Measurements from ENCODE around the gene RAD52.

RAD52 gene

DNA sequence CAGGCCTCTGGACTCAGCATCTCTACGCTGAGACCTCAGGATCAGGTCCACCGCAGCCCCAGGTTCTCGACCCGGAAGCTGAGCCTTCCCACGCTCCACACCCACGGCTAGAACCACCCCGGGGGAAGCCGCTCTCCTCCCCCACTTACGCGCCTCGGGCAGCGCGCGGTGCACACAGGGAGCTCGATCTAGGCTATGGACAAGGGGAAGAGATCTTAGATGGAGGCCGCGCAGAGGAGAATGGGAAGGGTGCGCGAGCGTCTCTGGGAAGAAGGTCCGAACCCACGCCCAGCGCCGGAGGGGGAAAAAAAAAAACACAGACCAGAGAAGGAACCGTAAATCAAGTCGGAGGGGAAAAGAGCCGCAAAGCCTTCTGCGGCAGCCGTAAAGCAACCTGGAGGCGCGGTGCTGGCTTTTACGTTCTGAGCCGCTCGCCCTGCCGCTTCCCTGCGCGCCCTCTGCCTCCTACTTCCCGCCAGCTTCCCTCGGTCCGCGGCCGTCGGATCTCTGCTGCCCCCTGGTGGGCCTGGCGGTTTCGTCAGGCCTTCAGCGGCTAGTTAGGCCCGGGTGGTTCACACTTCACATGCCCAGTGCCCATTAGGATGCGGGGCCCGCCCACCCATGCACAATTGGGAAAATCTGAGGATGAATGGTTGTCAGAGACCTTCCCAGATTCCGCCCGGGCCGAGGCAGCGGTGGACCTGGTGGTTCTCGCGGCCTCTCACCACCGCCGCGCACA is at the start of gene RAD52:
RAD52 (minus strand) TSS at position 242 of the 739 bp plus-strand sequence. CDS start 16,636 bp downstream, outside the sequence.
- peak; percentile 98 to 99 for DNase-seq

DNA sequence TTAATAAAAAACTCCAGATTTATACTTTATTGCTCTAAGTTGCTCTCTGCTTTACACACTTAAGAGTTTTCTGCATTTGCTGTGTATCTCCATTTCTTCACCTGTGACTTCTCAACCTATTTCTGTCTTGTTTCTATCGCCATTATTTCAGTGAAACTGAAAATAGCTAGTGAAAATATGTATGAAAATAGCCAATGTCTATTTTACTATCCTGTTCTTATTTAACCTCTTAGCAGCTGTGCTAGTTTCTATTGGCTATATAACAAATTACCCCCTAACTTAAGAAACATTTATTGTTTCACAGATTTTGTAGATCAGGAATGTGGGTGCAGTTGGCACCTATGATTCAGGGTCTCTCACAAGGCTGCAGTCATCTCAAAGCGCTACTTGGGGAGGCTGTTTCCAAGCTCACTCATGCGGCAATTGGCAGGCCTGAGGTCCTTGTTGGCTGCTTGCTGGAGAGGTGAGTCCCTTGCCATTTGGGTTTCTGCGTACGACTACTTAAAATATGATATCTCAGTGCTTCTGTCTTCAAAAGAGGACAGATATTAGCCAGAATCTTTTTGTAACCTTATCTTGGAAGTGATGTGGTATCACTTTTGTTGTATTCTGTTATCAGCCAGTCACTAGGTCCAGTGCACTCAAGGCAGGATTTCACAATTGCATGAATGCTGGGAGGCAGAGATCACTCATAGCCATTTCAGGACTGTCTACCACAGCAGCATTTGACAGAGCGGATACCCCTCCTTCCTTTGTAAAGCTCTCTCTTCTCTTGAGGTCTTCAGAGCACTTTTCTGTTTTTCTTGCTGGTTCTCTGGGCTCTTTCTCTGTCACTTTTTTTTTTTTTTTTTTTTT is 48.8 kb upstream of the RAD52 start:
- DNase-seq, result no peak

DNA sequence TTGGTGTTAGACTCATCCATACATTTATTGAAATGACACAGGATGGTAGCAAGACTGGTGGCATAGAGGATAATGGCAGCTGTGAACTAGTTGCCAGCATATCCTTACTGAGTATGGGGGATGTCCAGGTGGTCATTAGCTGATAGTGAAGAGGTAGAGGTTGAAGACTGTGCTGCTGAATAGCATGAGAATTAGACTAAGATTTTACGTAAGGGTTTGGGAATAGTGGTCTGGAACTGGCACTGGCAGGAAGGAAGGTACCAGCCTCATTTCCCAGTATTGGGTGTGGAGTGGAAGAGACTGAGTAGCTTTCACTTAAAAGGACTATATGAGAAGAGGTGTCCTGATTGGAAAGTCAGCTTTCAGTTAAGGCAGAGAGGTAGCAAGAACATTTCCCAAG is 48.0 kb upstream of the RAD52 start:
- no peak for DNase-seq

DNA sequence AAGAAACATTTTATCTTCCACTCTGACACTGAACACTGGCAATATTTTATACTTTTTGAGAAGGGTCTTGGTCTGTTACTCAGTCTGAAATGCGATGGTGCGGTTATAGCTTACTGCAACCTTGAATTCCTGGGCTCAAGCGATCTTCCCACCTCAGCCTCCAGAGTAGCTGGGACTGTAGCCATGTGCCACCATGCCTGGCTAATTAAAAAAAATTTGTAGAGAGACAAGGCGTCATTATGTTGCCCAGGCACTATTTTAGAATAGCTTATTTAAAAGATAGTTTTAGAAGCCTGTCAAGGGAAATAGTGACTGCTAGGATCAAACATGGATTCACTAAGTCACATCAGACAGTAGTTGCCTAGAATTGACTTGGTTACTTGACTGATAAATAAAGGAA is 47.4 kb upstream of the RAD52 start:
- DNase-seq, result no peak

DNA sequence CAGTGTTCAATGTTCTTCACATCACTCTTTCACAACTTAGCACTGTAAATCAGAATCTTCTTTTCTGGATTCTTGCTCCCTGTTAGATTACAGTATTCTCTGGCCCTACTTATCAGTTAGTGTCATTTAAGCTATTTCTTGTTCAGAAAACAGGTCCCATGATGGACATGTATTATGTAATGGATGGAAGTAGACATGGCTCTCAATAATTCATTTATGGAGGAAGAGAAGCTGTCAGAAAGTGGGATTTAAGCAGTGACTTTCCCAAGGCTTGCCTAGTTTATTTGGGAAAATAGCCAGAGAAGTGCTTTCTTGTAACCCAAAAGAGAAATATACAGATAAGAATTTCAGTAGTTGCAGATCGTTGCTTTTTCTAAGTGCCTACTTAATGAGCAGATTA is 43.2 kb upstream of the RAD52 start:
- no peak for DNase-seq

DNA sequence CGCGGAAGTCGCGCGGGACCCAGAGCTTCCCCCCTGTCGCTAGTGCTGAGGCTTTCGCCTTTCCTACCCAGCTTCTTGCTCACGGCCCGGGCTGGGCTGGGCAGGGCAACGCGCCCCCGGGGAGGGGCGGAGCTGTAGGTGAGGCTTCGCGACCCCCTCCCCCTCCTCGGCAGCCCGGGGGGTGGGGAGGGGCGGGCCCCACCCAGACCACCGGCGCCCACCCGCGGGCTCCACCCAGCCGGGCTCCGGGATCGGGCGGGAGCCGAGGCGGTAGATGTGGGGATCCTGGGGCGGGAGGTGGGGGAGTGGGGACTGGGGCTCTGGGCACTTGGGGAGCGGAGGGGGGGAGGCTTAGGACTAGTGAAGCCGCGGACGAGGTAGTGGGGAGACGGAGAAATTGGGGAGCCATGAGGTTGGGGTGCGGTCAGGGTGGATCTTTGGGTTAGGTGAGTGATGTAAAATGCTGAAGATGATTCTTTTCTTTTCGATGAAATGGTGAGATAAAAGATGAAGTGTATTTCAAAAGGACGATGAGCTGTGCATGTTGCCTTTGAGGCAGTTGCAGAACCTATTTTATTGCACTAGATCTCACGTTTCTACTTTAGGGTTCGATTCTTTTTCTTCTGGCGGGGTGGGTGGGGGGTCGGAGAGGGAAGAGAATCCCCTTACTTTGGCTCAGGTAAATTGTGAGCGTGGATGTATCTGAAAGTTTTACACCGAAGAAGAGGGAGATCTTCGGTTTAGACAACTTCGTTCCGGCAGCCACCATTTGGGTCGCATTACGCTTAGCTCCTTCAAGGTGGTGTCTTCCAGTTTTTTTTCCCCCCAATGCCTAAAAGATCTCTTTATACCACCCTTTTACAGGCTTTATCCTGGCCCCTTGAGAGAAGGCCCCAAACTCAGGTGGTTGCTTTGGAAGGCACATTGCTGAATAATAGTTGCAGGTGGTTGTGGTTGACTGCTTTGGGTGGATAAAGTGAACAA is 42.1 kb upstream of the RAD52 start:
- DNase-seq, result no peak

DNA sequence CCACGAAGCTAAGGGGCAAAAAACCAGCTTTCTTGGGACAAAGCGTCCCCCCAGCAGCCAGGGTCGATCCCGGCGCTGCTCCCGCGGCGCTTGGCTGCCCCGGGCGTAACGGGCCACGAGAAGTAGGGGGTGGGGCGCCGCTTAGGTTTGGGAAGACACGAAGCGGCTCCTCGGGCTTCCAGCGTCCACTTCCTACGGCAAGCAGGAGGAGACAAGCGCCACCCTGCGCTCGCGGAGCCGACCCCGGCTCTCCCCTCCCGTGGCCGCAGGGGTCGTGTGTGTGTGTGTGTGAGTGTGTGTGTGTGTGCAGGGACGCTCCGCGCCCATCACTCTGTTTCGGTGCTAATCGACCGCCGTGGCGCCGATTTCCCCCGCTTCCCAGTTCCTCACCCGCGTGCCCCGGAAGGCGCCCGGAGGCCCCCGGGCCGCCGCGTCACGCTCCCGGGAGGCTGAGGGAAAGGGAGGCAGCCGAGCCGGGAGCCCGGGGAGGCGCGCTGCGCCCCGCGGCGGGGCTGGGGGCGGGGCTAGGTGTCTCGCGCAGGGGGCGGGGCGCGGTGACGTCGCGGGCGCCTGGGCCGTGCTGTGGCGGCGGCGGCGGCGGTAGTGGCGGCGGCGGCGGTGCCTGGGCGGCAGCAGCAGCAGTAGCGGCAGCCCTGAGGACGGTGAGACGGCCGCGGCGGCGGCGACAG is 41.3 kb upstream of the RAD52 start, which contains the start of gene ERC1:
ERC1 (plus strand) TSS at position 563 of the 689 bp plus-strand sequence. CDS start 36,681 bp downstream, outside the sequence.
- peak; percentile 81 to 89 for DNase-seq

DNA sequence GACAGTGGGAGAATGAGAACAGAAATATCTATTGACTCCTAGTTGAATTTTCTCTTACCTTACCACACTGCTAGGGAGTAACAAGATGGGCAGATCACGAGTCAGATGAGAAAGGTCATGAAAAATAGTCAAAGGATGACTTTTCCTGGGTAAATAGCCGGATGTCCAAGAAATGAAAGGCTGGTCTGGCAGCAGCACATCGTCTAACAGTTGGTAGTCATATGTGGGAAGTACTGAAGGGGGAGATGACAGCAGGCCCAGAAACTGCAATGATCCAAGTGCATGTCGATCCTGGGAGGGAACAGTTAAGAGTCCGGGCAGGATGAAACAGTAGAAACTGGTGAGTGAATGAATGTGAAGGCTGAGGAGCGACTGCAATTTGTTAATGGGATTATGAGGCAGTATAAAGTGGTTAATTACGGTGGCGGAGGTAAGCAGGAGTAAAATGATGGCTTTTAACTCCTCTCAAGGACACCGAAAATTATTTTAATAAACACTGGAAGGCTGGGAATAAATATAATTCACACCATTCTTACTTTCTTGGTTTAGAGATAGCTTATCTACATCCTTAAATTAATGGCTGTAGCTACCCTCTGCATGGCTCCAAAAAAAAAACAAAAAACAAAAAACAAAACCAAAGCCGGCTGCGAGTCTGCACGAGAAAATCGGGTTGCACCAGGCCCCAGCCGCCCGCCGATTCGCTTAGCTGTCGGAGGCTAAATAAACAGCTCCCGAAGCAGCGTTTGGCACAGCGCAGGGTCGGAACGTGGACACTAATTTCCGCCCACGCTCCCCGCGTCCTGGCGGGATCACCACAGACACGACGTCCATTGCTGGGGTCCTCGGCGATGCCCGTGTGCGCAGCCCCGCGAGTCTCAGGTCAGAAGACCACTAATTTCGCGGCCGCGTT is 40.5 kb upstream of the RAD52 start:
- peak; percentile 40 to 56 for DNase-seq

DNA sequence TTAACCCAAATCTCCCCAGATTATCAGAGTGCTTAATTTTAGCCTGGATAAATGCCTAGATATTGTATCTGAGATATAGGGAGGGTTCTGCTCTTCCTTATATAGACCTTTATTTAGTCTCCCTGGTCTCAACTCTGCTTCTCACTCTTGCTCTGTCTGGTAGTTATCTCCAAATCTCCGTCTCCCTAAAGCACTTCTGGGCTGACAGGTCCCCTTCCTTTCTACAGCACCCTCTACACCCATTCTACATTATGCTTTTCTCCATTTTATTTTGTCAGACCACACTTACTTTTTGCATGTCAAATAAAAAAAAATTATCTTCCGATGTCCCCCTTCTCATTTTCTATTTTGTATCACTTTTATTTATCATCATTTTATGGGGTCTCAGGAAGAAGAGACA is 39.6 kb upstream of the RAD52 start:
- no peak for DNase-seq

DNA sequence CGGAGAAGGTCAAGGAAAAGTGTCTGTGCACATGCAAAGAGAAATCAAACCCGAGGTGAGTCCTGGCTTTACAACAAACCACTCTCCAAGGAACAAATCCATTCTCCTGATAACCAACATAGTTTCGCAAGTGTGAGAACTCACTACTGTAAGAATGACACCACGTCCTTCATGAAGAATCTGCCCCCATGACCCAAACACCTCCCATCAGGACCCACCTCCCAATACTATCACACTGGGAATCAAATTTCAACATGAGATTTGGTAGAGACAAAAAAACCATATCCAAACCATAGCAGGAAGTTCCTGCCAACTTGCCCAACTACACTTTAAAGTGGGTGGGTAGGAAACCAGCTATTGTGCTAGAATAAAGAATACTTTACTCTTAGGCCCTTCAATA is 39.2 kb upstream of the RAD52 start:
- DNase-seq, result no peak

DNA sequence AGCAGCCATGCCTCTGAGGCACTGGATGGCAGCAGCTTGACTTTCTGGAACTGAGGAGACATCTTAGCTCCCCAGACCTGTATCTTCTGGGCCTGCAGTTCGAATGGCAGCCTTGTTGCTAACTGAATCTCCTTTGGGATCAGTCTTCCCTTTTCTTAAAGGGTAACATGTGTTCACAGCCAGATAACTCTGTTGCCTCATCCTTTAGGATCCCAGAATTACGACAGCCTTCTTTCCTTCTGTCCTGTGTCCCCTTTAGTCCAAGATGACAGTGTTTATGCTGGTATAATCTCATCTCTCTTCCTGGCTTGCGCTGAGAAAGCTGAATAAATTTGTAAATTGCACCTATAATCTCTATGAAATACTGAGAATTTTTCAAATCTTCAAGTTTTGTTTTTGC is 32.5 kb upstream of the RAD52 start:
- DNase-seq, result no peak

DNA sequence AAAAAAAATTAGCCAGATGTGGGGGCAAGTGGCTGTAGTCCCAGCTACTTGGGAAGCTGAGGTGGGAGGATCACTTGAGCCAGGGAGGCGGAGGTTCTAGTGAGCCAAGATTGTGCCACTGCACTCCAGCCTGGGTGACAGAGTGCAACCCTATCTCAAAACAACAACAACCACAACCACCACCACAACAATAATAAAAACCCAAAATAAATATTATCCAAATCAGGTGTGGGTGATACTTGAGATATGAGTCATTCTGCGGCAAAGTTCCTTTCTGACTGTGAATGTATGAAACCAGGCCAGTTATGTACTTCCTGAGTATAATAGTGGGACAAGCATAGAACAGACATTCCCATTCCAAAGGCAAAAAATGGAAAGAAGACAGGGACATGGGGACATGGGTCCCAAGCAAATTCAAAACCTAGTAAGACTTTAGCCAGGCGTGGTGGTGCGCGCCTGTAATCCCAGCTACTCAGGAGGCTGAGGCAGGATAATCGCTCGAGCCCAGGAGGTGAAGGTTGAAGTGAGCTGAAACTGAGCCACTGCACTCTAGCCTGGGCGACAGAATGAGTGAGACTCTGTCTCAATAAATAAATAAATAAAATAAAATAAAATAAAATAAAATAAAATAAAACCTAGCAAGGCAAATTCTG is 31.8 kb upstream of the RAD52 start:
- no peak for DNase-seq

DNA sequence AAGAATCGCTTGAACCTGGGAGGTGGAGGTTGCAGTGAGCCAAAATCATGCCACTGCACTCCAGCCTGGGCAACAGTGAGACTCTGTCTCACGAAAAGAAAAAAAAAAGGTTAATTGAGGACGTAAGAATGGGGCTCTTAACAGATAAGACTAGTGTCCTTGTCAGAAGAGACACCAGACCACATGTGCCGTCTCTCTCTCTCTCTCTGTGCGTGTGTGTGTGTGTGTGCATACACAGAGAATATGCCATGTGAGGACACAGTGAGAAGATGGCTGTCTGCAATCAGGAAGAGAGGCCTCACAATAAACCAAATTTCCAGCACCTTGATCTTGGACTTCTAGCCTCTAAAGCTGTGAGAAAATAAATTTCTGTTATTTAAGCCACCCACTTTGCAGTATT is 29.9 kb upstream of the RAD52 start:
- DNase-seq, result no peak

DNA sequence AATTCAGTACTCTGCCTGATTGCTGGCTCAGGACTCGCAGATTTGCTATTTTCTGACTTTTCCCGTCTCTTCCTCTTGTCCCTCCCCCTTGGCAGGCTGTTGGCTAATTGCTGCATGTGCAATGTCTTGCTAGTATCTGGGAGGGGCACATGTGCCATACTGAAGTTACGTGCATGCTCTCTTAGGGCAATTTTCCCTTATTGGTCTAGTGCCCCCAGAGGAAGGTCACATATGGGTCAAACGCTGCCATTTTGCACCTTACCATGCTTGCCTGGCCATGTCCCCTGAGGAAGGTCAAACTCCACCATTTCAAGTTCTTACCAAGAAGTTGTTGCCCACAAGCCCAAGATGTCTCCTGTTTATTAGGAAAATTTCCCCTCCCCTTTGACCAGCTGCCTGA is 27.7 kb upstream of the RAD52 start:
- no peak for DNase-seq

DNA sequence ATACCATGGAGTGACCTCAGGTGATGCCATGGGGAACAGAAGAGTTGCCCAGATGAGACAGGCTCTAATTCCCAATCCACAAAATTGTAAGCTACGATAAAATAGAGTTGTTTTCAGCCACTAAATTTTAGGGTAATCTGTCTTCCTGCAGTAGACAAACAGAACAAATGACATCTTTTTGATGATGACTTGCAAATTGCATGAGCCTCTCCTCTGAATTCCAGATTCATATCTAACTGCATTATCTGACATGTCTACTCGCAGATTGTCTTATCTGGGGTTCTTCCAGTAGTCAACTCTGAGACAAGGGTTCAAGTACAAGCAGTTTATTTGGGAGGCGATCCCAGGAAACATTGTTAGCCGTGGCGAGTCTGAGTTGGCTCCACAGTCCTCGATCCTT is 27.1 kb upstream of the RAD52 start:
- no peak for DNase-seq

DNA sequence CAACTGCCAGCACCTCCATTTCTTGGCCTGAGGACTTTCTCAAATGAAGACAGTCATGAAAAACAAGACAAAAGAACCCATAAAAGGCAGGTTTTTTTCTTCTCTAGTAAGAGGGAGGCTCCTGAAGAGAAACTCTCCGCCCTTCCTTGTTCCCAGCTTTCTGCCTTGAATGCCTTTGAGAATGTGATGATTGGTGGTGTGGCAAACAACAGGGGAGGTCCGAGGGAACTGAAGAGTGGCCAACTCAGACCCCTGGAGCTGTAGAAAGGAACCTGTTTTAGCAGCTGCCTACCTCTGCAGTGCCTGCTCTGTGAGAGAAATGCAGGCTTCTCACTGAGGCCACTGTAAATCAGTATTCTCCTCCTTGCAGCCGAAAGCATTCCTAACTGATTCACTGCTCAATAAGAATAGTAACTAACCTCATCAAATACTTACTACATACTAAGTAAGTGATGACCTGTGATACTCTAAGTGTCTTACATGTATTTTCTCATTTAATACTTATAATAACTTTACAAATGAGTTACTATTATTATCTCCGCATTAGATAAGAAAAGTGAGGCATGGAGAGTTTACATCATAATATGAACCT is 24.9 kb upstream of the RAD52 start:
- no peak for DNase-seq

DNA sequence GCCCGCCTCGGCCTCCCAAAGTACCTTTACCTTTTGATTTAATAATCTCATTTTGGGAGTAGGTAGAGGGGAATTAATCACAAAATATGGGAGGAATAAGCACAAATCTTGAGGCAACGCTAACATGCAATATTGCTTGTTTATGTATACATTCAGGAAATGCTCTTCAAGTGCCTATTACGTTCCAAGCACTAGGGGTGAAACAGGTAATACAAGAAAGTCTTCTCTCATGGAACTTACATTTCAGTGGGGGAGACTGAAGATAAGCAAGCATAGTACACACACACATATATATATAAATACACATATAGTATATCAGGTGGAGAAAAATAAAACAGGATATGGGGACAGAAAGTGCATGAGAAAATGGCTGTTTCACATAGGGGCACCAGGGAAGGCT is 22.5 kb upstream of the RAD52 start:
- no peak for DNase-seq

DNA sequence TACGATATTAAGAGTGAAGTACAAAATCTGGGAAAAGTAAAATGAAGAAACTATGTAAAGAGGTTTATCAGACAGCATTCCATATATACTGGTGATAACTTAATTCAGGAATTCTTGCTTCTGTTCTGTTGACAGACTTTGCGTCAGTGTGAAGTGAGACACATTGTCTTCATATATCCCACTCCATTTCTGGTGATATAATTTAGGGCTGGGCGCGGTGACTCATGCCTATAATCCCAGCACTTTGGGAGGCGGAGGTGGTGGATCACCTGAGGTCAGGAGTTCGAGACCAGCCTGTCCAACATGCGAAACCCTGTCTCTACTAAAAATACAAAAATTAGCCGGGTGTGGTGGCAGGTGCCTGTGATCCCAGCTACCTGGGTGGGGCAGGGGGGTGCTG is 20.3 kb upstream of the RAD52 start:
- DNase-seq, result no peak

DNA sequence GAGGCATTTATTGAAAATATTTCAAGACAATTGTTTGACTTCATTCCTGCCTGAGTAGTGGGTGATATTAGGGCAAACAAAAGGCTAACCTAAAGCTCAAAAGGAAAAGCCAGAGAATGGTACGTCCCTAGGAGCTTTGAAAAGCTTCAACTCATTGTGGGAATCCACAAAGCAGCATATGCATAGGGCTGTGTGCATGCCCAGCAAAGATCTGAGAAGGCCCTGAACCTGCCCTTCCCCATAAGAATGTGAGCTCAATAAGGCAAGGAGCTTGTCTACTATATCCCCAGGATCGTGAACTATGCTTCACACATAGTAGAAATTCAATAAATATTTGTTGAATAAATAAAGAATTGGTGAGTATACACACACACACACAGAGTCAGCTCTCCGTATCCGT is 19.1 kb upstream of the RAD52 start:
- no peak for DNase-seq

DNA sequence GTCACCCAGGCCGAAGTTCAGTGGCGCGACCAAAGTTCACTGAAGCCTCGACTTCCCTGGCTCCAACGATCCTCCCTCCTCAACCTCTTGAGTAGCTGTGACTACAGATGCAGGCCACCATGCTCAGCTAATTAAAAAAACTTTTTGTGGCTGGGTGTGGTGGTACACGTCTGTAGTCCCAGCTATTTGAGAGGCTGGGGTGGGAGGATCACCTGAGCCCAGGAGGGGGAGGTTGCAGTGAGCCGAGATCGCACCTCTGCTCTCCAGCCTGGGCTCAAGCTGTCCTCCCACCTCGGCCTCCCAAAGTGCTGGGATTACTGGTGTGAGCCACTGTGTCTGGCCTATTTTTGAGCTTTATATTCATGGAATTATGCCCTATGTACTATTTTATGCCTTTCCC is 18.1 kb upstream of the RAD52 start:
- no peak for DNase-seq

All from stimulated activated CD4-positive, alpha-beta T cell treated with anti-CD3 and anti-CD28 coated beads, Interleukin-2, amount 100 ng/mL, for 48 hours (primary cell).